Measurements from ENCODE around the gene P2RX2. TPM values are rescaled to one million over a fixed set of nuclear protein-coding genes. Genes with fewer than 3 reads are reported as not detected.

The P2RX2 gene
- total and polyA plus RNA-seq, 2 experiments from 2014 or later = 1.1 to 1.7 TPM

DNA sequence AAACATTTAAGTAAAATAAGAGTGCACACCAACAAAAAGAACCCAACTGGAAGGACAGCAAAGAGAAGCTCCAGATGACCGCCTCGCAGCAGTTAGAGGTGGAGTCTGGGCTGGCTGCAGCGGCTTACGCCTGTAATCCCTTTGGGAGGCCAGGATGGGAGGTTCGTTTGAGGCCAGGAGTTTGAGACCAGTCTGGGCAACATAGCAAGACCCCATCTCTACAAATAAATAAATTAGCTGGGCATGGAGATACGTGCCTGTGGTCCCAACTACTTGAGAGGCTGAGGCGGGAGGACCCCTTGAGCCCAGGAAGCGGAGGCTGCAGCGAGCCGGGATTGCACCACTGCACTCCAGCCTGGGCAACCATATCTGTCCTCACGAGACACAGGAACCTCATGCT lies 23.4 kb upstream of the P2RX2 start:
- Histone ChIP-seq H3K4me1 (ENCODE audit: insufficient read depth) (peaks cover 3% of the 10 kb centered on the region; the same call in 1 of the 2 replicates), H3K9me2 (ENCODE audit: insufficient read depth) (no peaks in the 10 kb centered on the region), H3K79me2 (replicated peaks; ENCODE audit: insufficient read depth) (no peaks in the 10 kb centered on the region), H3K36me3 (ENCODE audit: insufficient read depth) (no peaks in the 10 kb centered on the region), H3K27me3 (ENCODE audit: insufficient read depth) (peaks cover 77% of the 10 kb centered on the region), H3F3A (replicated peaks; ENCODE audit: low read depth) (peaks cover 22% of the 10 kb centered on the region), H4K20me1 (replicated peaks; ENCODE audit: insufficient read depth) (no peaks in the 10 kb centered on the region), H2AFZ (no peak overlapping the region), H3K4me3 (no peak overlapping the region), H3K27ac (ENCODE audit: low read depth) (no peak overlapping the region), H3K4me2 (no peak overlapping the region)
- H3K27me3 Mint-ChIP-seq (ENCODE audit: insufficient read depth, low read depth, poor library complexity) = peaks cover 79% of the 10 kb centered on the region
- no peak overlapping the region for H3K4me3 Mint-ChIP-seq
- H3K27ac Mint-ChIP-seq = no peak overlapping the region
- ATAC-seq = no peak
- H3K36me3 Mint-ChIP-seq (ENCODE audit: low read depth) = no peaks in the 10 kb centered on the region; the same call in 2 of the 3 replicates
- peaks cover 12% of the 10 kb centered on the region for H3K9me3 Mint-ChIP-seq
- peaks cover 7% of the 10 kb centered on the region for H3K4me1 Mint-ChIP-seq
- no peak for DNase-seq (ENCODE audit: low spot score)
- TF ChIP-seq ZNF114 (CRISPR knock-in tag; IDR thresholded peaks at IDR 0.05) (no peak), EZH2 (IDR thresholded peaks at IDR 0.05; ENCODE audit: low read depth, unreplicated experiment) (no peak), STAT1 (IDR thresholded peaks at IDR 0.05; ENCODE audit: unreplicated experiment) (no peak), CREB1 (CRISPR knock-in tag; IDR thresholded peaks at IDR 0.05; ENCODE audit: low read depth) (no peak), CTCF (conservative IDR thresholded peaks at IDR 0.05; ENCODE audit: low read depth in 2 of 2) (no peak), JUNB (IDR thresholded peaks at IDR 0.05; ENCODE audit: unreplicated experiment) (no peak), POLR2AphosphoS5 (IDR thresholded peaks at IDR 0.05; ENCODE audit: low read depth) (no peak), NANOG (IDR thresholded peaks at IDR 0.05; ENCODE audit: borderline replicate concordance) (no peak), ZNF331 (CRISPR knock-in tag; IDR thresholded peaks at IDR 0.05; ENCODE audit: low read depth) (no peak), EZH2phosphoT487 (IDR thresholded peaks at IDR 0.05; ENCODE audit: unreplicated experiment) (no peak)
- TF ChIP-seq, protein P1, sequence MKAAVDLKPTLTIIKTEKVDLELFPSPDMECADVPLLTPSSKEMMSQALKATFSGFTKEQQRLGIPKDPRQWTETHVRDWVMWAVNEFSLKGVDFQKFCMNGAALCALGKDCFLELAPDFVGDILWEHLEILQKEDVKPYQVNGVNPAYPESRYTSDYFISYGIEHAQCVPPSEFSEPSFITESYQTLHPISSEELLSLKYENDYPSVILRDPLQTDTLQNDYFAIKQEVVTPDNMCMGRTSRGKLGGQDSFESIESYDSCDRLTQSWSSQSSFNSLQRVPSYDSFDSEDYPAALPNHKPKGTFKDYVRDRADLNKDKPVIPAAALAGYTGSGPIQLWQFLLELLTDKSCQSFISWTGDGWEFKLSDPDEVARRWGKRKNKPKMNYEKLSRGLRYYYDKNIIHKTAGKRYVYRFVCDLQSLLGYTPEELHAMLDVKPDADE (IDR thresholded peaks at IDR 0.05) = no peak
- TF ChIP-seq, protein P2, sequence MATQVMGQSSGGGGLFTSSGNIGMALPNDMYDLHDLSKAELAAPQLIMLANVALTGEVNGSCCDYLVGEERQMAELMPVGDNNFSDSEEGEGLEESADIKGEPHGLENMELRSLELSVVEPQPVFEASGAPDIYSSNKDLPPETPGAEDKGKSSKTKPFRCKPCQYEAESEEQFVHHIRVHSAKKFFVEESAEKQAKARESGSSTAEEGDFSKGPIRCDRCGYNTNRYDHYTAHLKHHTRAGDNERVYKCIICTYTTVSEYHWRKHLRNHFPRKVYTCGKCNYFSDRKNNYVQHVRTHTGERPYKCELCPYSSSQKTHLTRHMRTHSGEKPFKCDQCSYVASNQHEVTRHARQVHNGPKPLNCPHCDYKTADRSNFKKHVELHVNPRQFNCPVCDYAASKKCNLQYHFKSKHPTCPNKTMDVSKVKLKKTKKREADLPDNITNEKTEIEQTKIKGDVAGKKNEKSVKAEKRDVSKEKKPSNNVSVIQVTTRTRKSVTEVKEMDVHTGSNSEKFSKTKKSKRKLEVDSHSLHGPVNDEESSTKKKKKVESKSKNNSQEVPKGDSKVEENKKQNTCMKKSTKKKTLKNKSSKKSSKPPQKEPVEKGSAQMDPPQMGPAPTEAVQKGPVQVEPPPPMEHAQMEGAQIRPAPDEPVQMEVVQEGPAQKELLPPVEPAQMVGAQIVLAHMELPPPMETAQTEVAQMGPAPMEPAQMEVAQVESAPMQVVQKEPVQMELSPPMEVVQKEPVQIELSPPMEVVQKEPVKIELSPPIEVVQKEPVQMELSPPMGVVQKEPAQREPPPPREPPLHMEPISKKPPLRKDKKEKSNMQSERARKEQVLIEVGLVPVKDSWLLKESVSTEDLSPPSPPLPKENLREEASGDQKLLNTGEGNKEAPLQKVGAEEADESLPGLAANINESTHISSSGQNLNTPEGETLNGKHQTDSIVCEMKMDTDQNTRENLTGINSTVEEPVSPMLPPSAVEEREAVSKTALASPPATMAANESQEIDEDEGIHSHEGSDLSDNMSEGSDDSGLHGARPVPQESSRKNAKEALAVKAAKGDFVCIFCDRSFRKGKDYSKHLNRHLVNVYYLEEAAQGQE (IDR thresholded peaks at IDR 0.05; ENCODE audit: unreplicated experiment) = no peak
- TF ChIP-seq, protein P3, sequence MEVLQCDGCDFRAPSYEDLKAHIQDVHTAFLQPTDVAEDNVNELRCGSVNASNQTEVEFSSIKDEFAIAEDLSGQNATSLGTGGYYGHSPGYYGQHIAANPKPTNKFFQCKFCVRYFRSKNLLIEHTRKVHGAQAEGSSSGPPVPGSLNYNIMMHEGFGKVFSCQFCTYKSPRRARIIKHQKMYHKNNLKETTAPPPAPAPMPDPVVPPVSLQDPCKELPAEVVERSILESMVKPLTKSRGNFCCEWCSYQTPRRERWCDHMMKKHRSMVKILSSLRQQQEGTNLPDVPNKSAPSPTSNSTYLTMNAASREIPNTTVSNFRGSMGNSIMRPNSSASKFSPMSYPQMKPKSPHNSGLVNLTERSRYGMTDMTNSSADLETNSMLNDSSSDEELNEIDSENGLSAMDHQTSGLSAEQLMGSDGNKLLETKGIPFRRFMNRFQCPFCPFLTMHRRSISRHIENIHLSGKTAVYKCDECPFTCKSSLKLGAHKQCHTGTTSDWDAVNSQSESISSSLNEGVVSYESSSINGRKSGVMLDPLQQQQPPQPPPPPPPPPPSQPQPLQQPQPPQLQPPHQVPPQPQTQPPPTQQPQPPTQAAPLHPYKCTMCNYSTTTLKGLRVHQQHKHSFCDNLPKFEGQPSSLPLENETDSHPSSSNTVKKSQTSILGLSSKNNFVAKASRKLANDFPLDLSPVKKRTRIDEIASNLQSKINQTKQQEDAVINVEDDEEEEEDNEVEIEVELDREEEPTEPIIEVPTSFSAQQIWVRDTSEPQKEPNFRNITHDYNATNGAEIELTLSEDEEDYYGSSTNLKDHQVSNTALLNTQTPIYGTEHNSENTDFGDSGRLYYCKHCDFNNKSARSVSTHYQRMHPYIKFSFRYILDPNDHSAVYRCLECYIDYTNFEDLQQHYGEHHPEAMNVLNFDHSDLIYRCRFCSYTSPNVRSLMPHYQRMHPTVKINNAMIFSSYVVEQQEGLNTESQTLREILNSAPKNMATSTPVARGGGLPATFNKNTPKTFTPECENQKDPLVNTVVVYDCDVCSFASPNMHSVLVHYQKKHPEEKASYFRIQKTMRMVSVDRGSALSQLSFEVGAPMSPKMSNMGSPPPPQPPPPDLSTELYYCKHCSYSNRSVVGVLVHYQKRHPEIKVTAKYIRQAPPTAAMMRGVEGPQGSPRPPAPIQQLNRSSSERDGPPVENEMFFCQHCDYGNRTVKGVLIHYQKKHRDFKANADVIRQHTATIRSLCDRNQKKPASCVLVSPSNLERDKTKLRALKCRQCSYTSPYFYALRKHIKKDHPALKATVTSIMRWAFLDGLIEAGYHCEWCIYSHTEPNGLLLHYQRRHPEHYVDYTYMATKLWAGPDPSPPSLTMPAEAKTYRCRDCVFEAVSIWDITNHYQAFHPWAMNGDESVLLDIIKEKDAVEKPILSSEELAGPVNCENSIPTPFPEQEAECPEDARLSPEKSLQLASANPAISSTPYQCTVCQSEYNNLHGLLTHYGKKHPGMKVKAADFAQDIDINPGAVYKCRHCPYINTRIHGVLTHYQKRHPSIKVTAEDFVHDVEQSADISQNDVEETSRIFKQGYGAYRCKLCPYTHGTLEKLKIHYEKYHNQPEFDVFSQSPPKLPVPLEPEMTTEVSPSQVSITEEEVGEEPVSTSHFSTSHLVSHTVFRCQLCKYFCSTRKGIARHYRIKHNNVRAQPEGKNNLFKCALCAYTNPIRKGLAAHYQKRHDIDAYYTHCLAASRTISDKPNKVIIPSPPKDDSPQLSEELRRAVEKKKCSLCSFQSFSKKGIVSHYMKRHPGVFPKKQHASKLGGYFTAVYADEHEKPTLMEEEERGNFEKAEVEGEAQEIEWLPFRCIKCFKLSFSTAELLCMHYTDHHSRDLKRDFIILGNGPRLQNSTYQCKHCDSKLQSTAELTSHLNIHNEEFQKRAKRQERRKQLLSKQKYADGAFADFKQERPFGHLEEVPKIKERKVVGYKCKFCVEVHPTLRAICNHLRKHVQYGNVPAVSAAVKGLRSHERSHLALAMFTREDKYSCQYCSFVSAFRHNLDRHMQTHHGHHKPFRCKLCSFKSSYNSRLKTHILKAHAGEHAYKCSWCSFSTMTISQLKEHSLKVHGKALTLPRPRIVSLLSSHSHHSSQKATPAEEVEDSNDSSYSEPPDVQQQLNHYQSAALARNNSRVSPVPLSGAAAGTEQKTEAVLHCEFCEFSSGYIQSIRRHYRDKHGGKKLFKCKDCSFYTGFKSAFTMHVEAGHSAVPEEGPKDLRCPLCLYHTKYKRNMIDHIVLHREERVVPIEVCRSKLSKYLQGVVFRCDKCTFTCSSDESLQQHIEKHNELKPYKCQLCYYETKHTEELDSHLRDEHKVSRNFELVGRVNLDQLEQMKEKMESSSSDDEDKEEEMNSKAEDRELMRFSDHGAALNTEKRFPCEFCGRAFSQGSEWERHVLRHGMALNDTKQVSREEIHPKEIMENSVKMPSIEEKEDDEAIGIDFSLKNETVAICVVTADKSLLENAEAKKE (CRISPR knock-in tag; IDR thresholded peaks at IDR 0.05) = no peak
